SK-N-SH treated with all-trans-retinoic acid at 6 μM for 48 hours (cell line): ENCODE data around the gene IMMP2L.

Experiments
- BACH2 ChIP-seq: fragments of 250-450 bp; sonication (Bioruptor Pico); IDR thresholded peaks from 2 replicates; pipeline ENCODE4 v1.9.0; 2021; ENCODE audit warnings: mild to moderate bottlenecking, borderline replicate concordance
- POU6F1 ChIP-seq: fragments of 250-450 bp; sonication (Bioruptor Pico); IDR thresholded peaks from 2 replicates; pipeline ENCODE4 v1.8.0; 2021; ENCODE audit warnings: low read depth, mild to moderate bottlenecking, moderate library complexity, borderline replicate concordance
- RARB ChIP-seq: fragments of 250-450 bp; sonication (Bioruptor Pico); IDR thresholded peaks from 2 replicates; pipeline ENCODE4 v1.8.0; 2021; ENCODE audit warnings: mild to moderate bottlenecking, moderate library complexity
- SNAI2 ChIP-seq: fragments of 250-450 bp; sonication (Bioruptor Pico); IDR thresholded peaks from 2 replicates; pipeline ENCODE4 v1.5.0; 2020; ENCODE audit warnings: mild to moderate bottlenecking, moderate library complexity
- TCF4 ChIP-seq: fragments of 250-450 bp; sonication (Bioruptor Pico); IDR thresholded peaks from 2 replicates; pipeline ENCODE4 v1.8.0; 2021; ENCODE audit warnings: mild to moderate bottlenecking, moderate library complexity, borderline replicate concordance
- TOX ChIP-seq: fragments of 250-450 bp; sonication (Bioruptor Pico); IDR thresholded peaks from 2 replicates; pipeline ENCODE4 v1.8.0; 2021; ENCODE audit warnings: mild to moderate bottlenecking, moderate library complexity, borderline replicate concordance
- ZNF565 ChIP-seq: fragments of 450-650 bp; formaldehyde crosslinking; conservative IDR thresholded peaks from 2 replicates; pipeline ENCODE4 v1.5.0; 2020; ENCODE audit warnings: low read depth, mild to moderate bottlenecking, moderate library complexity

DNA sequence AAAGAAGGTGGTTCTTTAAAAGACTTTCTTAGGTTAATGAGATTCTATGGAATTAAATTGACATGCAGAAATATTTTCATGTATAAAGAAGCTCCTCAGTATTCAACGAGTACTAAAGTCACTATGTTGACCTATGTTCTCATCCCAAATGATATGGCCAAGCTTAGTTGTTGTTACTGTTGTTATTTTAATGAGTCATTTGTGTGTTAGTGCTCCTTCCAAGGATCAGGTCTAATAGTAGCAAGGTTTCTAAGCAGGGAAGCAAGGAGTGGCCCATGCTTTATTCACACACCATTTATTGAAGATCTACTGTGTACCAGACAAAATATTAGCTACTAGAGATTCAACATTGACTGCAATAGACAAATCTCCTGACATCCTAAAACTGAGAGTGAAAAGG, 429.5 kb downstream of the IMMP2L start:
- TF ChIP-seq POU6F1 (CRISPR knock-in tag) = no peak
- no peak for TF ChIP-seq SNAI2 (CRISPR knock-in tag)
- TF ChIP-seq BACH2 (CRISPR knock-in tag) = no peak
- TF ChIP-seq RARB (CRISPR knock-in tag) = no peak
- TF ChIP-seq TOX (CRISPR knock-in tag) = no peak
- TF ChIP-seq TCF4 (CRISPR knock-in tag) = no peak
- TF ChIP-seq ZNF565 (CRISPR knock-in tag) = no peak
